Lung (tissue), 12 donors: ENCODE results near the gene PAH. TPM values are rescaled to one million over a fixed set of nuclear protein-coding genes. Genes with fewer than 3 reads are reported as not detected.

Experiments
- ATAC-seq: fragments of 200-7000 bp; cut with Tn5 transposase; one replicate; pipeline ENCODE4 v1.9.1; 2020; ENCODE audit warnings: moderate number of reproducible peaks; ENCODE audit not compliant: insufficient read depth, low FRiP score
- DNase-seq, 3 donors: peaks; one replicate each; pipeline ENCODE4 v3.0.0-alpha.2; 2013 to 2017
- H3K27ac ChIP-seq, 2 donors: one replicate each; pipeline ENCODE4 v1.5.1; 2013; ENCODE audit warnings: mild to moderate bottlenecking in 2 of 2, moderate library complexity in 2 of 2, control low read depth in 1 of 2, inconsistent platforms in 1 of 2, low read depth in 1 of 2, low read length in 1 of 2
- H3K27me3 ChIP-seq, 3 donors: one replicate each; pipeline ENCODE4 v1.5.1; 2013; ENCODE audit warnings: low read length in 2 of 3; ENCODE audit not compliant: control insufficient read depth in 3 of 3, insufficient read depth in 3 of 3
- H3K36me3 ChIP-seq, 4 donors: one replicate each; pipeline ENCODE4 v1.5.1; 2013; ENCODE audit warnings: low read length in 4 of 4, mild to moderate bottlenecking in 1 of 4, moderate library complexity in 1 of 4; ENCODE audit not compliant: control insufficient read depth in 4 of 4, insufficient read depth in 4 of 4
- H3K4me1 ChIP-seq, 5 donors: one replicate each; pipeline ENCODE4 v1.5.1; 2013; ENCODE audit warnings: low read length in 5 of 5, mild to moderate bottlenecking in 2 of 5, moderate library complexity in 1 of 5; ENCODE audit not compliant: control insufficient read depth in 5 of 5, insufficient read depth in 5 of 5
- H3K4me3 ChIP-seq: one replicate; pipeline ENCODE4 v1.5.1; 2013; ENCODE audit warnings: mild to moderate bottlenecking, control low read depth, moderate library complexity
- H3K9ac ChIP-seq, 2 donors: one replicate each; pipeline ENCODE4 v1.5.1; 2013; ENCODE audit warnings: low read length in 2 of 2, control low read depth in 1 of 2; ENCODE audit not compliant: insufficient read depth in 1 of 2
- H3K9me3 ChIP-seq, 4 donors: one replicate each; pipeline ENCODE4 v1.5.1; 2013; ENCODE audit warnings: low read length in 3 of 4, mild to moderate bottlenecking in 1 of 4, moderate library complexity in 1 of 4; ENCODE audit not compliant: control insufficient read depth in 4 of 4, insufficient read depth in 3 of 4
- CTCF ChIP-seq: IDR thresholded peaks from 2 replicates; pipeline ENCODE4 v1.5.1; 2012; ENCODE audit warnings: mild to moderate bottlenecking; ENCODE audit errors: control extremely low read depth, extremely low read depth
- WGBS, 2 donors: extraction: QIAGEN DNeasy Blood & Tissue Kit; methylation state at CpG; one replicate each; pipeline ENCODE4 v1.1.7; 2013; 5-methylcytosine and 5-hydroxymethylcytosine counted together
- polyA plus RNA-seq, 2 donors: library from polyadenylated mRNA; stranded (reverse); fragments of 200-250 nt; gene quantifications; one replicate each; pipeline ENCODE4 v1.2.1, GENCODE V29; 2013
- total RNA-seq, 2 donors: library from RNA; depleted of rRNA in 1 of 2; stranded (reverse); fragments of >200 nt in 1 of 2; gene quantifications; one replicate each; pipeline ENCODE4 v1.2.1, GENCODE V29; 2014 to 2021
- donor health status: control.
- donor health status: control.
- donor health status: Bipolar disorder and iron deficiency.
- donor health status: healthy.
- donor health status: DM: yes; HTN: yes; CAD: no.

Gene PAH
- total and polyA plus RNA-seq, 4 donors = 0.06 to 0.64 (median 0.57) TPM; not detected in 1

- TF ChIP-seq CTCF = no peak
- WGBS, 2 donors = 83 to 86% methylated on average over 1 of the region's 1 CpG
- DNase-seq (no peak), ATAC-seq (no peak)
- Histone ChIP-seq H3K27ac (no peak overlapping the region), H3K9ac (no peak overlapping the region), H3K4me3 (no peak overlapping the region), H3K9me3 (no peaks in the 10 kb centered on the region), H3K36me3 (no peaks in the 10 kb centered on the region), H3K4me1 (no peaks in the 10 kb centered on the region), H3K27me3 (no peaks in the 10 kb centered on the region)
Measured at GRCh38 chr12:102896067-102896466, 21.0 kb downstream of the PAH start.

GRCh38 chr12:102891756-102892155 lies 25.3 kb downstream of the PAH start:
- Histone ChIP-seq H3K36me3 (no peaks in the 10 kb centered on the region), H3K27me3 (no peaks in the 10 kb centered on the region), H3K4me3 (no peak overlapping the region), H3K9ac (no peak overlapping the region), H3K27ac (no peak overlapping the region), H3K9me3 (no peaks in the 10 kb centered on the region), H3K4me1 (no peaks in the 10 kb centered on the region)
- no peak for DNase-seq
- TF ChIP-seq CTCF = no peak
- ATAC-seq = no peak
- WGBS, 2 donors = 55 to 57% methylated on average over 2 of the region's 2 CpGs

GRCh38 chr12:102888511-102888910 lies 28.5 kb downstream of the PAH start:
- ATAC-seq (no peak), DNase-seq (no peak)
- TF ChIP-seq CTCF = no peak
- H3K27me3 ChIP-seq = no peaks in the 10 kb centered on the region
- no peak overlapping the region for H3K9ac ChIP-seq
- no peaks in the 10 kb centered on the region for H3K36me3 ChIP-seq
- no peaks in the 10 kb centered on the region for H3K9me3 ChIP-seq
- WGBS, 2 donors = 11 to 14% methylated on average over 1 of the region's 1 CpG
- H3K4me3 ChIP-seq = no peak overlapping the region
- no peaks in the 10 kb centered on the region for H3K4me1 ChIP-seq
- H3K27ac ChIP-seq = no peak overlapping the region

- no peaks in the 10 kb centered on the region for H3K4me1 ChIP-seq
- TF ChIP-seq CTCF = no peak
- no peak overlapping the region for H3K27ac ChIP-seq
- no peaks in the 10 kb centered on the region for H3K27me3 ChIP-seq
- DNase-seq (peak in 1 of 3 donors; percentile 40), ATAC-seq (no peak)
- WGBS, 2 donors = 49 to 68% methylated on average over 20 of the region's 20 CpGs
- no peak overlapping the region for H3K9ac ChIP-seq
- H3K4me3 ChIP-seq = no peak overlapping the region
- H3K9me3 ChIP-seq = no peaks in the 10 kb centered on the region
- H3K36me3 ChIP-seq = no peaks in the 10 kb centered on the region
Measured at GRCh38 chr12:102885043-102885932, 31.8 kb downstream of the PAH start.
